ENCODE data around the gene MCCC2. TPM values are rescaled to one million over a fixed set of nuclear protein-coding genes. Genes with fewer than 3 reads are reported as not detected.

The MCCC2 gene
- total and polyA plus RNA-seq, 2 of the 13 experiments (the other 11 are each of a cell fraction or from before 2014, with no cell fraction given): 44.8 to 83.6 TPM

DNA sequence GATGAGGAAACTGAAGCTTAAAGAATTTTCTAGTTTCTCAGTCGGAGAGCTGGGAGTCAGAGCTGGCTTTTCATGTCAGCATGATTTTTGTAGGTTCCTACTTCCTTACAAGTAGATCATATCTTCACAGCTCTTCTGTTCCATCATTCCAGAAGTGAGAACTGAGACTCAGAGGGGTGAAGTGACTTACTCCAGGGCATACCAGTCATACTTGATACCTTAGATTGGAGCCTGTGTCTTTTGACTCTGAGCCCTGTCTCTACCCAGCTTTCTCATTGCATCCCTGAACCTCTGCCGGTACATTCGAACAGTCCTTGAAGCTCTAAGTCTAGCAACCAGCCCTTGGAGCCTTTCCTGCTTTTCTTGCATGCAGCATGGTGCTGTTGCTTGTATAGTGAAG is 53.3 kb downstream of the MCCC2 start (continued):
- TF ChIP-seq, protein P1, sequence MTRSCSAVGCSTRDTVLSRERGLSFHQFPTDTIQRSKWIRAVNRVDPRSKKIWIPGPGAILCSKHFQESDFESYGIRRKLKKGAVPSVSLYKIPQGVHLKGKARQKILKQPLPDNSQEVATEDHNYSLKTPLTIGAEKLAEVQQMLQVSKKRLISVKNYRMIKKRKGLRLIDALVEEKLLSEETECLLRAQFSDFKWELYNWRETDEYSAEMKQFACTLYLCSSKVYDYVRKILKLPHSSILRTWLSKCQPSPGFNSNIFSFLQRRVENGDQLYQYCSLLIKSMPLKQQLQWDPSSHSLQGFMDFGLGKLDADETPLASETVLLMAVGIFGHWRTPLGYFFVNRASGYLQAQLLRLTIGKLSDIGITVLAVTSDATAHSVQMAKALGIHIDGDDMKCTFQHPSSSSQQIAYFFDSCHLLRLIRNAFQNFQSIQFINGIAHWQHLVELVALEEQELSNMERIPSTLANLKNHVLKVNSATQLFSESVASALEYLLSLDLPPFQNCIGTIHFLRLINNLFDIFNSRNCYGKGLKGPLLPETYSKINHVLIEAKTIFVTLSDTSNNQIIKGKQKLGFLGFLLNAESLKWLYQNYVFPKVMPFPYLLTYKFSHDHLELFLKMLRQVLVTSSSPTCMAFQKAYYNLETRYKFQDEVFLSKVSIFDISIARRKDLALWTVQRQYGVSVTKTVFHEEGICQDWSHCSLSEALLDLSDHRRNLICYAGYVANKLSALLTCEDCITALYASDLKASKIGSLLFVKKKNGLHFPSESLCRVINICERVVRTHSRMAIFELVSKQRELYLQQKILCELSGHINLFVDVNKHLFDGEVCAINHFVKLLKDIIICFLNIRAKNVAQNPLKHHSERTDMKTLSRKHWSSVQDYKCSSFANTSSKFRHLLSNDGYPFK (CRISPR knock-in tag; IDR thresholded peaks at IDR 0.05; ENCODE audit: borderline replicate concordance): no peak
- TF ChIP-seq NFE2L2 (IDR thresholded peaks at IDR 0.05; ENCODE audit: low read length): no peak
- TF ChIP-seq, protein P2, sequence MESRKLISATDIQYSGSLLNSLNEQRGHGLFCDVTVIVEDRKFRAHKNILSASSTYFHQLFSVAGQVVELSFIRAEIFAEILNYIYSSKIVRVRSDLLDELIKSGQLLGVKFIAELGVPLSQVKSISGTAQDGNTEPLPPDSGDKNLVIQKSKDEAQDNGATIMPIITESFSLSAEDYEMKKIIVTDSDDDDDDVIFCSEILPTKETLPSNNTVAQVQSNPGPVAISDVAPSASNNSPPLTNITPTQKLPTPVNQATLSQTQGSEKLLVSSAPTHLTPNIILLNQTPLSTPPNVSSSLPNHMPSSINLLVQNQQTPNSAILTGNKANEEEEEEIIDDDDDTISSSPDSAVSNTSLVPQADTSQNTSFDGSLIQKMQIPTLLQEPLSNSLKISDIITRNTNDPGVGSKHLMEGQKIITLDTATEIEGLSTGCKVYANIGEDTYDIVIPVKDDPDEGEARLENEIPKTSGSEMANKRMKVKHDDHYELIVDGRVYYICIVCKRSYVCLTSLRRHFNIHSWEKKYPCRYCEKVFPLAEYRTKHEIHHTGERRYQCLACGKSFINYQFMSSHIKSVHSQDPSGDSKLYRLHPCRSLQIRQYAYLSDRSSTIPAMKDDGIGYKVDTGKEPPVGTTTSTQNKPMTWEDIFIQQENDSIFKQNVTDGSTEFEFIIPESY (CRISPR knock-in tag; IDR thresholded peaks at IDR 0.05): no peak
- TF ChIP-seq BORCS8-MEF2B (CRISPR knock-in tag; IDR thresholded peaks at IDR 0.05): no peak
- no peak for TF ChIP-seq SOX6 (IDR thresholded peaks at IDR 0.05)
- no peak for TF ChIP-seq SOX6 (CRISPR knock-in tag; IDR thresholded peaks at IDR 0.05)

DNA sequence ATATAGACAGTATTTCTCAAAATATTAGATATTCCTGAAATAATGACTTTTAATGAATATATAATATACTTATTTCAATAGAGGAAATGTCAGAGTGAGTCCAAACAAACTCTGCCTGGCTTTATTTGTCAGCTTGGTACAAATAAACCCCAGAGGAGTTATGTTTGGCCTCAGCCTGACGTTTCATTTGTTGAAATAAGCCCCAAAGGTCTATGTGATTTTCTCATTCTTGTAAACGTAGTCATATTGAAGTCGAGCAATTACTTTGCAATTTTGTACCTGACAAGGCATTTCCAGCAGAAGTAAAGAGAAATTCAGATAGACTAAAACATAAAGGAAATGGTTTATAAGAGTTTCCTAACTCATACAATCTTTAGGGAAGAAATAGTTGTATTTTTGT is 57.9 kb downstream of the MCCC2 start:
- BruUV-seq (replicated peaks): no TSS peak
- no peaks in the 10 kb centered on the region for H3K79me2 ChIP-seq (ENCODE audit: insufficient read depth, low read length)
- in situ Hi-C loops (cut with HindIII; ENCODE audit: extremely low pct_ligation_motif_present, low pct_unique_long_range_greater_than_20kb) (no loop called here), intact Hi-C loops (cut with micrococcal nuclease; ENCODE audit: unreplicated experiment) (no loop called here)
- ChIA-PET CTCF (ENCODE audit: low intra/inter-chr PET ratio, low total read pairs) (no interaction called here), POLR2A (no interaction called here)
- DNase-seq (ENCODE audit: low spot score) (no peak), ATAC-seq (no peak), FAIRE-seq (no peak)
- no peak overlapping the region for H3K4me3 ChIP-seq (replicated peaks in 1 of 3; ENCODE audit: insufficient read depth in 1 of 3, low read depth in 2 of 3, low read length in 3 of 3)
- H4K20me1 ChIP-seq (ENCODE audit: insufficient read depth, low read length): no peaks in the 10 kb centered on the region
- no peak overlapping the region for H3K27ac ChIP-seq (ENCODE audit: extremely low read length, insufficient read depth, low read length)
- no peaks in the 10 kb centered on the region for H3K27me3 ChIP-seq (ENCODE audit: control insufficient read depth in 1 of 2, insufficient read depth in 2 of 2, low read length in 2 of 2)
- no peaks in the 10 kb centered on the region for H3K4me1 ChIP-seq (ENCODE audit: insufficient read depth, low read length)
- H2AFZ ChIP-seq (ENCODE audit: low read length): no peak overlapping the region
- no peak overlapping the region for H3K9ac ChIP-seq (ENCODE audit: insufficient read depth, low read depth, low read length)
- TF ChIP-seq ZBTB3 (CRISPR knock-in tag; IDR thresholded peaks at IDR 0.05; ENCODE audit: borderline replicate concordance, low read depth) (no peak), ZNF879 (CRISPR knock-in tag; IDR thresholded peaks at IDR 0.05) (no peak), ZNF224 (CRISPR knock-in tag; IDR thresholded peaks at IDR 0.05) (no peak), MAZ (IDR thresholded peaks at IDR 0.05; ENCODE audit: borderline replicate concordance, low read depth, low read length) (no peak), MAZ (CRISPR knock-in tag; IDR thresholded peaks at IDR 0.05; ENCODE audit: low read depth) (no peak), ELF3 (CRISPR knock-in tag; IDR thresholded peaks at IDR 0.05) (no peak)
- TF ChIP-seq, protein P3, sequence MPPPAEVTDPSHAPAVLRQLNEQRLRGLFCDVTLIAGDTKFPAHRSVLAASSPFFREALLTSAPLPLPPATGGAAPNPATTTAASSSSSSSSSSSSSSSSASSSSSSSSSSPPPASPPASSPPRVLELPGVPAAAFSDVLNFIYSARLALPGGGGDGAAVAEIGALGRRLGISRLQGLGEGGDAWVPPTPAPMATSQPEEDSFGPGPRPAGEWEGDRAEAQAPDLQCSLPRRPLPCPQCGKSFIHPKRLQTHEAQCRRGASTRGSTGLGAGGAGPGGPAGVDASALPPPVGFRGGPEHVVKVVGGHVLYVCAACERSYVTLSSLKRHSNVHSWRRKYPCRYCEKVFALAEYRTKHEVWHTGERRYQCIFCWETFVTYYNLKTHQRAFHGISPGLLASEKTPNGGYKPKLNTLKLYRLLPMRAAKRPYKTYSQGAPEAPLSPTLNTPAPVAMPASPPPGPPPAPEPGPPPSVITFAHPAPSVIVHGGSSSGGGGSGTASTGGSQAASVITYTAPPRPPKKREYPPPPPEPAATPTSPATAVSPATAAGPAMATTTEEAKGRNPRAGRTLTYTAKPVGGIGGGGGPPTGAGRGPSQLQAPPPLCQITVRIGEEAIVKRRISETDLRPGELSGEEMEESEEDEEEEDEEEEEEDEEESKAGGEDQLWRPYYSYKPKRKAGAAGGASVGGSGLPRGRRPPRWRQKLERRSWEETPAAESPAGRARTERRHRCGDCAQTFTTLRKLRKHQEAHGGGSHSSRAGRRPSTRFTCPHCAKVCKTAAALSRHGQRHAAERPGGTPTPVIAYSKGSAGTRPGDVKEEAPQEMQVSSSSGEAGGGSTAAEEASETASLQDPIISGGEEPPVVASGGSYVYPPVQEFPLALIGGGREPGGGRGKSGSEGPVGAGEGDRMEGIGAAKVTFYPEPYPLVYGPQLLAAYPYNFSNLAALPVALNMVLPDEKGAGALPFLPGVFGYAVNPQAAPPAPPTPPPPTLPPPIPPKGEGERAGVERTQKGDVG (CRISPR knock-in tag; IDR thresholded peaks at IDR 0.05; ENCODE audit: borderline replicate concordance): no peak
- TF ChIP-seq, protein P4, sequence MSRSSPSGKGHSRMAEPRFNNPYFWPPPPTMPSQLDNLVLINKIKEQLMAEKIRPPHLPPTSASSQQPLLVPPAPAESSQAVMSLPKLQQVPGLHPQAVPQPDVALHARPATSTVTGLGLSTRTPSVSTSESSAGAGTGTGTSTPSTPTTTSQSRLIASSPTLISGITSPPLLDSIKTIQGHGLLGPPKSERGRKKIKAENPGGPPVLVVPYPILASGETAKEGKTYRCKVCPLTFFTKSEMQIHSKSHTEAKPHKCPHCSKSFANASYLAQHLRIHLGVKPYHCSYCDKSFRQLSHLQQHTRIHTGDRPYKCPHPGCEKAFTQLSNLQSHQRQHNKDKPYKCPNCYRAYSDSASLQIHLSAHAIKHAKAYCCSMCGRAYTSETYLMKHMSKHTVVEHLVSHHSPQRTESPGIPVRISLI (CRISPR knock-in tag; IDR thresholded peaks at IDR 0.05; ENCODE audit: borderline replicate concordance): no peak
- no peak overlapping the region for H3K4me2 ChIP-seq (ENCODE audit: low read depth, low read length)
- H3K36me3 ChIP-seq (replicated peaks in 1 of 2; ENCODE audit: control insufficient read depth in 1 of 2, insufficient read depth in 2 of 2, low read length in 2 of 2): peaks cover 25 to 67% of the 10 kb centered on the region in 2 experiments
- 84% methylated on average over 3 of the region's 3 CpGs for WGBS (ENCODE audit: low lambda C conversion rate)
- no peaks in the 10 kb centered on the region for H3K9me3 ChIP-seq (ENCODE audit: low read length)

All from HepG2 (cell line).